ENCODE results near the gene HNRNPUL1.
A peak's percentile ranks its signal among the peaks of the same experiment; 100 is the strongest.

The HNRNPUL1 gene

GRCh38 chr19:41248895-41249294, 15.3 kb upstream of the HNRNPUL1 start:
- DNase-seq (ENCODE audit: low read depth), result no peak
- no peak overlapping the region for H3K4me3 ChIP-seq (ENCODE audit: low read length)
- no peak for TF ChIP-seq CTCF (conservative IDR thresholded peaks at IDR 0.05; ENCODE audit: low read depth, low read length)

GRCh38 chr19:41249707-41250423, 14.3 kb upstream of the HNRNPUL1 start:
- DNase-seq (ENCODE audit: low read depth), result no peak
- no peak for TF ChIP-seq CTCF (conservative IDR thresholded peaks at IDR 0.05; ENCODE audit: low read depth, low read length)
- no peak overlapping the region for H3K4me3 ChIP-seq (ENCODE audit: low read length)

- no peak for TF ChIP-seq CTCF (conservative IDR thresholded peaks at IDR 0.05; ENCODE audit: low read depth, low read length)
- no peak for DNase-seq (ENCODE audit: low read depth)
These were observed 10.5 kb upstream of the HNRNPUL1 start for GRCh38 chr19:41253660-41254059.

GRCh38 chr19:41255171-41255570, 9.0 kb upstream of the HNRNPUL1 start:
- DNase-seq (ENCODE audit: low read depth), result no peak
- no peak overlapping the region for H3K4me3 ChIP-seq (ENCODE audit: low read length)
- TF ChIP-seq CTCF (conservative IDR thresholded peaks at IDR 0.05; ENCODE audit: low read depth, low read length), result no peak

More at GRCh38 chr19:41253660-41254059, 10.5 kb upstream of the HNRNPUL1 start:
- H3K4me3 ChIP-seq (ENCODE audit: low read length), result no peak overlapping the region

GRCh38 chr19:41261474-41262190, 2.5 kb upstream of the HNRNPUL1 start:
- no peak for TF ChIP-seq CTCF (conservative IDR thresholded peaks at IDR 0.05; ENCODE audit: low read depth, low read length)
- no peak for DNase-seq (ENCODE audit: low read depth)
- peak overlapping the region; percentile 83 for H3K4me3 ChIP-seq (ENCODE audit: low read length)

- peak overlapping the region; percentile 83 for H3K4me3 ChIP-seq (ENCODE audit: low read length)
- no peak for DNase-seq (ENCODE audit: low read depth)
- TF ChIP-seq CTCF (conservative IDR thresholded peaks at IDR 0.05; ENCODE audit: low read depth, low read length), result no peak
These were observed 926 bp upstream of the HNRNPUL1 start for GRCh38 chr19:41263042-41263849.

All from retinal pigment epithelial cell (primary cell).